ENCODE measurements around the gene CEP152. TPM values are rescaled to one million over a fixed set of nuclear protein-coding genes. Genes with fewer than 3 reads are reported as not detected.

The CEP152 gene
- total RNA-seq, 2 donors from 2014 or later = 3.6 to 7.9 TPM

GRCh38 chr15:48828471-48828870 lies 17.6 kb upstream of the CEP152 start:
- TF ChIP-seq CTCF (IDR thresholded peaks at IDR 0.05) (no peak), POLR2A (IDR thresholded peaks at IDR 0.05) (no peak)
- no peaks in the 10 kb centered on the region for H3K4me1 ChIP-seq
- no peaks in the 10 kb centered on the region for H3K9me3 ChIP-seq
- no peaks in the 10 kb centered on the region for H3K36me3 ChIP-seq (replicated peaks in 1 of 2; ENCODE audit: insufficient read depth in 1 of 2, low read depth in 2 of 2)
- DNase-seq = no peak
- H3K27ac ChIP-seq = no peak overlapping the region
- intact Hi-C loops (cut with DNase I) = no loop called here
- no peak overlapping the region for H3K4me3 ChIP-seq
- ATAC-seq = no peak
- no peaks in the 10 kb centered on the region for H3K27me3 ChIP-seq
- 48 to 72% methylated on average over 4 of the region's 4 CpGs for WGBS, 2 donors

GRCh38 chr15:48825075-48825474 lies 14.2 kb upstream of the CEP152 start:
- intact Hi-C loops (cut with DNase I) = no loop called here
- H3K9me3 ChIP-seq = no peaks in the 10 kb centered on the region
- TF ChIP-seq CTCF (IDR thresholded peaks at IDR 0.05) = no peak
- TF ChIP-seq POLR2A (IDR thresholded peaks at IDR 0.05) = no peak
- 69 to 70% methylated on average over 1 of the region's 1 CpG for WGBS, 2 donors
- no peak for ATAC-seq
- no peaks in the 10 kb centered on the region for H3K27me3 ChIP-seq
- no peak for DNase-seq
- no peaks in the 10 kb centered on the region for H3K4me1 ChIP-seq
- no peak overlapping the region for H3K27ac ChIP-seq
- H3K36me3 ChIP-seq (replicated peaks in 1 of 2; ENCODE audit: insufficient read depth in 1 of 2, low read depth in 2 of 2) = no peaks in the 10 kb centered on the region
- H3K4me3 ChIP-seq = no peak overlapping the region

GRCh38 chr15:48823706-48824105 lies 12.8 kb upstream of the CEP152 start:
- no peak for ATAC-seq
- Histone ChIP-seq H3K27ac (no peak overlapping the region), H3K9me3 (no peaks in the 10 kb centered on the region), H3K4me1 (no peaks in the 10 kb centered on the region), H3K36me3 (replicated peaks in 1 of 2; ENCODE audit: insufficient read depth in 1 of 2, low read depth in 2 of 2) (no peaks in the 10 kb centered on the region), H3K27me3 (no peaks in the 10 kb centered on the region), H3K4me3 (no peak overlapping the region)
- TF ChIP-seq POLR2A (IDR thresholded peaks at IDR 0.05) (no peak), CTCF (IDR thresholded peaks at IDR 0.05) (no peak)
- intact Hi-C loops (cut with DNase I) = no loop called here
- no peak for DNase-seq
- WGBS, 2 donors = 23 to 35% methylated on average over 1 of the region's 1 CpG

DNA sequence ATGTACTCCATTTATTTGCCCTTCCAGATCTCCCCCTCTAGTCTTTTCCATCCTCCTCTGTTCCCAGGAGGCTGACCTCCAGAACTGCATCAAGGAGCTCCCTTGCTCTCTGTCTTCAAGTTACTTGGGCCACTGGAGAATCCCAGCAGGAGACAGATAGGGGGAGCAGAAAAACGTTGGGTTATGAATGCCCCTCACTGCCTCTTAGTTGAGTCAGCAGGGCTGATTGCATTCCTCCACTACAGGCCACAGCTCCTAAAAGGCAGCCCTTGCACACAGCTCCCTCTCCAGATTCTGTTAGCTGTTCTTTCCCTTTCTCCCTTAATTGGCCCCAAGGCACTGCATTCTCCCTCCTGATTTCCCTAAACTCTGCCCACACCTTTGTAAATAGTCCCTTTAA lies 12.4 kb upstream of the CEP152 start:
- 9 to 17% methylated on average over 1 of the region's 1 CpG for WGBS, 2 donors

More for the DNA sequence above, 12.4 kb upstream of the CEP152 start:
- Histone ChIP-seq H3K27ac (no peak overlapping the region), H3K4me1 (no peaks in the 10 kb centered on the region), H3K4me3 (no peak overlapping the region), H3K9me3 (no peaks in the 10 kb centered on the region), H3K36me3 (replicated peaks in 1 of 2; ENCODE audit: insufficient read depth in 1 of 2, low read depth in 2 of 2) (no peaks in the 10 kb centered on the region), H3K27me3 (no peaks in the 10 kb centered on the region)
- intact Hi-C loops (cut with DNase I) = no loop called here
- DNase-seq (no peak), ATAC-seq (no peak)
- no peak for TF ChIP-seq POLR2A (IDR thresholded peaks at IDR 0.05)
- no peak for TF ChIP-seq CTCF (IDR thresholded peaks at IDR 0.05)
